SU-DHL-6 (cell line): ENCODE measurements around the gene NUP188.

ENCODE experiments used
- EZH2phosphoT487 ChIP-seq: fragments of 200-600 bp; sonication (generic), shearing (Covaris generic); conservative IDR thresholded peaks from 2 replicates; pipeline ENCODE4 v1.6.1; 2018; ENCODE audit warnings: mild to moderate bottlenecking, antibody characterized with exemption, low read length, moderate library complexity, mixed read lengths
- TF ChIP-seq, protein P1 (sequence below): fragments of 200-600 bp; sonication (generic); IDR thresholded peaks from one replicate; pipeline ENCODE4 v1.5.1; 2017; ENCODE audit warnings: antibody characterized with exemption, mild to moderate bottlenecking, low read length, moderate library complexity; ENCODE audit not compliant: insufficient read depth, poor library complexity, severe bottlenecking

GRCh38 chr9:129054163-129054851, 106.8 kb downstream of the NUP188 start:
- TF ChIP-seq, protein P1, sequence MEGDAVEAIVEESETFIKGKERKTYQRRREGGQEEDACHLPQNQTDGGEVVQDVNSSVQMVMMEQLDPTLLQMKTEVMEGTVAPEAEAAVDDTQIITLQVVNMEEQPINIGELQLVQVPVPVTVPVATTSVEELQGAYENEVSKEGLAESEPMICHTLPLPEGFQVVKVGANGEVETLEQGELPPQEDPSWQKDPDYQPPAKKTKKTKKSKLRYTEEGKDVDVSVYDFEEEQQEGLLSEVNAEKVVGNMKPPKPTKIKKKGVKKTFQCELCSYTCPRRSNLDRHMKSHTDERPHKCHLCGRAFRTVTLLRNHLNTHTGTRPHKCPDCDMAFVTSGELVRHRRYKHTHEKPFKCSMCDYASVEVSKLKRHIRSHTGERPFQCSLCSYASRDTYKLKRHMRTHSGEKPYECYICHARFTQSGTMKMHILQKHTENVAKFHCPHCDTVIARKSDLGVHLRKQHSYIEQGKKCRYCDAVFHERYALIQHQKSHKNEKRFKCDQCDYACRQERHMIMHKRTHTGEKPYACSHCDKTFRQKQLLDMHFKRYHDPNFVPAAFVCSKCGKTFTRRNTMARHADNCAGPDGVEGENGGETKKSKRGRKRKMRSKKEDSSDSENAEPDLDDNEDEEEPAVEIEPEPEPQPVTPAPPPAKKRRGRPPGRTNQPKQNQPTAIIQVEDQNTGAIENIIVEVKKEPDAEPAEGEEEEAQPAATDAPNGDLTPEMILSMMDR = no peak
- TF ChIP-seq EZH2phosphoT487 = no peak
